Measurements from ENCODE around the gene STK32C. TPM values are rescaled to one million over a fixed set of nuclear protein-coding genes. Genes with fewer than 3 reads are reported as not detected.

STK32C gene
- total RNA-seq, 2 donors from 2014 or later = 8.4 to 9.9 TPM

DNA sequence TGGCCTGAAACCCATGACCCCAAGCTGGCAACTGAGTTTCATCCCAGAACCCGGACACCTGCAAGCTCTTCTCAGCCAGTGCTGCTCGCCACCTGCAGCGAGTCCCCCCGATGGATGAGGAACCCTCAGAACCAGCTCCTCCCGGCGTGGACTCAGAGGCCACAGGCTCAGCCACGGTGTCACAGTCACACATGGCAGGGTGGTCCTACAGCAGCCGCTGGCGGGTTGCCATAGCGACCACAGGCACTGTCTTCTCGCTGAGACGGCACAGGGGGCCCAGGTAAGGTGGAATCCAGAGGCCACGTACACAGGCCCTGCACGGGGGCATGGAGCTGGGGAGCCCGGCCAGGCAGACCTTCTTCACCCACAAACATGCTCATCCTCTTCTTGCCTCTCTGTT is 67.6 kb downstream of the STK32C start:
- WGBS, 2 experiments (ENCODE audit: insufficient coverage in 1 of 2, insufficient read length in 1 of 2) = 92 to 95% methylated on average over 6 to 15 of the region's 15 CpGs
- H3K27me3 ChIP-seq (ENCODE audit: control insufficient read depth, insufficient read depth, low read length, poor library complexity, severe bottlenecking) = no peaks in the 10 kb centered on the region
- no peak overlapping the region for H3K27ac Mint-ChIP-seq

DNA sequence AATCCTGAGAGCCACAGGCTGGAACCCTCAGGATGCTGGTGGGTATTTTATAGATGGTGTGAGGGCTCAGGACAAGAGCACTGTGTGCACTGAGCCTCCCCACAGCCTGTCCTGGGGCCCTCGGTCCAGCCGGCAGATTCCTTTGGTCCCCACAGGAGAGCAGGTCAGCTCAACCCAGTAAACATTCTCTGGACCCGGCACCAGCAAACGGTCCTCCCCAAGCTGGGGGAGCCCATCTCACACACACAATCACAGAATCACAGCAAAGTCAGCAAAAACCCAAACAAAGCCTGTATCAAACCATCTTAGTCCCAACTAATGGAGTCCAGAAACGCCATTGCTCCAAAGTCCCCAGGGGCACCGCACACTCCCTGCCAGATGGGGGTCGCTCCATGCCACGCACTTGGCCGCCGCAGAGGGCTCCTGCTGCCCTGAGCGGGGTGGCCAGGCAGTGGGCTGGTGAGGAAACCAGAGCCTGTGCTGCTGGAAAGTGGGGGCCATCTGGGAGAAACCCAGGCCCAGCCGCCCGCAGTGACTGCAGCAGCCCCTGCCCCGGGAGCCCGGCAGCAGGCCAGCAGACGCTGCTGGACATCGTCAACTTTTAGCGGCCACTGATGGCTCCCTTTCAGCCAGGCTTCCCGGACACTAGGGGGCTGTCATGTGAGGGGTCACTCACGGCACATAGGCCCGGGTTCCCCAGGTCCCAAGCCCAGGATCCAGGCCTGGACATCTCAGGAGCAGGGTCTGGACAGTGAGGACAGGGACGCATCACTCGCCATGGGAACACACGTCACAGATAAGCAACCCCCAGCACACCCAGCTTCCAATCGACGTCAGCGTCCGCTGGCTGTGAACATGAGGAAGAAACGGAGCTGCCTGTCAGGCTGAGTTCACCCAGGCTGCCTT is 68.4 kb downstream of the STK32C start:
- H3K4me3 ChIP-seq (ENCODE audit: low read length) = no peak overlapping the region
- H3K9me3 Mint-ChIP-seq = no peaks in the 10 kb centered on the region
- 89 to 91% methylated on average over 24 to 29 of the region's 29 CpGs for WGBS, 2 experiments (ENCODE audit: insufficient coverage in 1 of 2, insufficient read length in 1 of 2)
- no peak overlapping the region for H3K9ac ChIP-seq (ENCODE audit: extremely low read depth, low read length, poor library complexity, severe bottlenecking)
- TF ChIP-seq, protein P1, sequence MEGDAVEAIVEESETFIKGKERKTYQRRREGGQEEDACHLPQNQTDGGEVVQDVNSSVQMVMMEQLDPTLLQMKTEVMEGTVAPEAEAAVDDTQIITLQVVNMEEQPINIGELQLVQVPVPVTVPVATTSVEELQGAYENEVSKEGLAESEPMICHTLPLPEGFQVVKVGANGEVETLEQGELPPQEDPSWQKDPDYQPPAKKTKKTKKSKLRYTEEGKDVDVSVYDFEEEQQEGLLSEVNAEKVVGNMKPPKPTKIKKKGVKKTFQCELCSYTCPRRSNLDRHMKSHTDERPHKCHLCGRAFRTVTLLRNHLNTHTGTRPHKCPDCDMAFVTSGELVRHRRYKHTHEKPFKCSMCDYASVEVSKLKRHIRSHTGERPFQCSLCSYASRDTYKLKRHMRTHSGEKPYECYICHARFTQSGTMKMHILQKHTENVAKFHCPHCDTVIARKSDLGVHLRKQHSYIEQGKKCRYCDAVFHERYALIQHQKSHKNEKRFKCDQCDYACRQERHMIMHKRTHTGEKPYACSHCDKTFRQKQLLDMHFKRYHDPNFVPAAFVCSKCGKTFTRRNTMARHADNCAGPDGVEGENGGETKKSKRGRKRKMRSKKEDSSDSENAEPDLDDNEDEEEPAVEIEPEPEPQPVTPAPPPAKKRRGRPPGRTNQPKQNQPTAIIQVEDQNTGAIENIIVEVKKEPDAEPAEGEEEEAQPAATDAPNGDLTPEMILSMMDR (conservative IDR thresholded peaks at IDR 0.05) = peak; percentile 20
- no peaks in the 10 kb centered on the region for H3K36me3 ChIP-seq (ENCODE audit: control insufficient read depth, insufficient read depth, low read length)
- no peak overlapping the region for H3K4me3 Mint-ChIP-seq
- no peak overlapping the region for H3K27ac Mint-ChIP-seq
- DNase-seq = no peak
- H3K4me1 Mint-ChIP-seq = no peaks in the 10 kb centered on the region
- no peaks in the 10 kb centered on the region for H3K4me1 ChIP-seq (ENCODE audit: control insufficient read depth, insufficient read depth, low read length)
- no peaks in the 10 kb centered on the region for H3K27me3 Mint-ChIP-seq (ENCODE audit: insufficient read depth)
- no peaks in the 10 kb centered on the region for H3K36me3 Mint-ChIP-seq (ENCODE audit: low read depth)
- no peak overlapping the region for H3K27ac ChIP-seq (ENCODE audit: low read depth, low read length)
- H3K27me3 ChIP-seq (ENCODE audit: control insufficient read depth, insufficient read depth, low read length, poor library complexity, severe bottlenecking) = no peaks in the 10 kb centered on the region
- H3K9me3 ChIP-seq (ENCODE audit: control insufficient read depth, low read length) = no peaks in the 10 kb centered on the region

More for the DNA sequence above, 67.6 kb downstream of the STK32C start:
- Histone ChIP-seq H3K27ac (ENCODE audit: low read depth, low read length) (no peak overlapping the region), H3K4me1 (ENCODE audit: control insufficient read depth, insufficient read depth, low read length) (no peaks in the 10 kb centered on the region), H3K9me3 (ENCODE audit: control insufficient read depth, low read length) (no peaks in the 10 kb centered on the region), H3K36me3 (ENCODE audit: control insufficient read depth, insufficient read depth, low read length) (no peaks in the 10 kb centered on the region), H3K9ac (ENCODE audit: extremely low read depth, low read length, poor library complexity, severe bottlenecking) (no peak overlapping the region), H3K4me3 (ENCODE audit: low read length) (no peak overlapping the region)
- Mint-ChIP-seq H3K9me3 (no peaks in the 10 kb centered on the region), H3K36me3 (ENCODE audit: low read depth) (no peaks in the 10 kb centered on the region), H3K4me1 (no peaks in the 10 kb centered on the region), H3K27me3 (ENCODE audit: insufficient read depth) (no peaks in the 10 kb centered on the region), H3K4me3 (no peak overlapping the region)
- DNase-seq = no peak
- TF ChIP-seq, protein P1 (conservative IDR thresholded peaks at IDR 0.05) = no peak

DNA sequence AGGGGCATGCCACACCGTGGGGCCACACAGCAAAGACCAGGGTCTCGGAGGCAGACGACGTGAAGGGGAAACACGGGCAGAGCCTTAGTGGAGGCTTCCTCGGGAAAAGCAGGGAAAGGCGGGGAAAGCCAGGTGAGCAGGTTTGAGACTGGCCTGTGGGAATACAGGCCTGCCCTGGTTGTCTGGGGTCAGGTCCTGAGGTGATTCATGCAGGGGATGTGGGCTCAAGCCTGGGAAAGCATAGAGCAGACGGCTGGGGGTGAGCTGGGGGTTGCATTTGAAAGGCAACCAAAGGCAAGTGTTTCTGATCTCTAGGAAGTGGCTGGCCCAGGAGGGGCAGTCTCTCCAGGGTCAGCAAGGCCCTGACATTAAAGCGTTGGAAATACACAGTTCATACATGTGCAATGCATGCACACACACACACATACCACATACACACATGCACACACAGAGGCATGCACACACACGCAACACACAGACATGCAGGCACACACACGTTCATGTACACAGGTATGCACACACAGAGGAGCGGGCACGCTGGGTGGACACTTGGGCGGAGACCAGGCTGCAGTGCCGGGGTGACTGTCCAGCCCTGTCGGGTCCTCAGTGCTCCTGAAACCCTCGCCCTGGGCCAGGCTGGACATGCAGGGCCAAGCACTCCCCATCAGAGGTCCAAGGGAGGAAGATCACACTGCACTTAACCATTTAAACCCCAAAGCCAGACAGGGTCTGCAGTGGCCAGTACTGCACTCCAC is 69.2 kb downstream of the STK32C start:
- H3K4me3 Mint-ChIP-seq = no peak overlapping the region
- H3K27me3 Mint-ChIP-seq (ENCODE audit: insufficient read depth) = no peaks in the 10 kb centered on the region
- no peaks in the 10 kb centered on the region for H3K27me3 ChIP-seq (ENCODE audit: control insufficient read depth, insufficient read depth, low read length, poor library complexity, severe bottlenecking)
- WGBS, 2 experiments (ENCODE audit: insufficient coverage in 1 of 2, insufficient read length in 1 of 2) = 81 to 88% methylated on average over 14 to 17 of the region's 17 CpGs
- H3K4me1 Mint-ChIP-seq = no peaks in the 10 kb centered on the region
- H3K9me3 Mint-ChIP-seq = no peaks in the 10 kb centered on the region
- H3K36me3 Mint-ChIP-seq (ENCODE audit: low read depth) = no peaks in the 10 kb centered on the region
- no peak overlapping the region for H3K9ac ChIP-seq (ENCODE audit: extremely low read depth, low read length, poor library complexity, severe bottlenecking)
- H3K27ac Mint-ChIP-seq = no peak overlapping the region
- no peaks in the 10 kb centered on the region for H3K9me3 ChIP-seq (ENCODE audit: control insufficient read depth, low read length)
- H3K36me3 ChIP-seq (ENCODE audit: control insufficient read depth, insufficient read depth, low read length) = no peaks in the 10 kb centered on the region
- H3K4me1 ChIP-seq (ENCODE audit: control insufficient read depth, insufficient read depth, low read length) = no peaks in the 10 kb centered on the region
- TF ChIP-seq, protein P1 (conservative IDR thresholded peaks at IDR 0.05) = no peak
- peak overlapping the region; percentile 38 for H3K27ac ChIP-seq (ENCODE audit: low read depth, low read length)
- no peak for DNase-seq
- H3K4me3 ChIP-seq (ENCODE audit: low read length) = no peak overlapping the region

Measured in endodermal cell (in vitro differentiated cells).